ENCODE data around the gene TH.

DNA sequence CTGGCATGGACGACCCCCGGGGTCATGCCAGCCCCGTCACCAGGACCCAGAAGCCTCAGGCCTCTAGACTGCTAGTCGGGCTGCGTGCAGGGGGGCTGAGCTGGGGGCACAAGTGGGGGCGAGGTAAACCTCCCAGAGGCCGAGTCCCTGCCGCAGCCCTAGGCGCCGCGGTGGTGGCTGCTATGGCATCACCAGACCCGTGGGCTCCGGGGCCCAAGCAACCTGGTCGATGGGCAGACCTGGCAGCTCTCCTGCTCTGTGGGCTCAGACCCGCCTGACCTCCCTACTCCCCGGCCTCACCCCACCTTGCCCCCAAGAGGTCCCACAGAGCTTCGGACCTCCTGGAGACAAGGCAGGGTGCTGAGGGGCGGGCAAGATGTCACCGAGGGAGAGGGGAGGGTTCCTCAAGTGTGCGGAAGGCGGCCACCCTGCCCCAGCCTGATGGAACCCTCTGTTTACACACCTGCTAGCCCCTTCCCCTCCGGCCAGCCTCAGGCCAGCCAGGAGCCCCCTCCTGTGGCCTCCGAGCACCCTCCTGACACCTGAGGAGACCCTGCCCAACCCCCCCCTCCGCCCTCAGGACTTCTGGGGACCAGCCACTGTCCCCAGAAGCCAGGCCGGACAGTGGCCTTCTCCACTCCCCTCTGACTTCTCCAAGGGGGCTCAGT, 41.8 kb downstream of the TH start:
- no peak for TF ChIP-seq CTCF (IDR thresholded peaks at IDR 0.05; ENCODE audit: low read length)
- TF ChIP-seq EZH2phosphoT487 (IDR thresholded peaks at IDR 0.05; ENCODE audit: low read length): no peak
- no peak for TF ChIP-seq EZH2 (optimal IDR thresholded peaks at IDR 0.05; ENCODE audit: low read depth, low read length)

Data from MM.1S (cell line).